Left hindlimb (tissue), 1 donor: Measurements from ENCODE around the gene AJUBA.
"Not testable (repeated sequence)": the region's sequence is repeated elsewhere in the genome, so short reads cannot be mapped to it uniquely, and the experiment has no call there.

Experiments
- DNase-seq: peaks from one replicate; pipeline ENCODE4 v3.0.0-alpha.2; 2018

Gene AJUBA

GRCh38 chr14:23005451-23006187, 23.3 kb upstream of the AJUBA start:
- DNase-seq = no peak

GRCh38 chr14:23004274-23004673, 21.9 kb upstream of the AJUBA start:
- DNase-seq = not testable (repeated sequence)

- DNase-seq = no peak
Measured at GRCh38 chr14:23002592-23002991, 20.2 kb upstream of the AJUBA start.

GRCh38 chr14:23000860-23001259, 18.5 kb upstream of the AJUBA start:
- DNase-seq = no peak

GRCh38 chr14:22998329-22999012, 16.1 kb upstream of the AJUBA start:
- no peak for DNase-seq

GRCh38 chr14:22997676-22998323, 15.4 kb upstream of the AJUBA start:
- no peak for DNase-seq

- no peak for DNase-seq
Measured at GRCh38 chr14:22996768-22997654, 14.7 kb upstream of the AJUBA start.

GRCh38 chr14:22995889-22996625, 13.7 kb upstream of the AJUBA start:
- no peak for DNase-seq

- DNase-seq = no peak
Measured at GRCh38 chr14:22994762-22995275, 12.5 kb upstream of the AJUBA start.

GRCh38 chr14:22993517-22993916, 11.2 kb upstream of the AJUBA start:
- DNase-seq = no peak

- no peak for DNase-seq
Measured at GRCh38 chr14:22991852-22992251, 9.5 kb upstream of the AJUBA start.

GRCh38 chr14:22987291-22987690, 4.9 kb upstream of the AJUBA start:
- no peak for DNase-seq

GRCh38 chr14:22986508-22987054, 4.2 kb upstream of the AJUBA start:
- peak; percentile 88 for DNase-seq

GRCh38 chr14:22985894-22986507, 3.6 kb upstream of the AJUBA start:
- DNase-seq = no peak

GRCh38 chr14:22984959-22985658, 2.8 kb upstream of the AJUBA start:
- no peak for DNase-seq

GRCh38 chr14:22981876-22982476, 375 bp downstream of the AJUBA start:
- no peak for DNase-seq

GRCh38 chr14:22981090-22981875, 1.1 kb downstream of the AJUBA start:
- peak; percentile 55 for DNase-seq

GRCh38 chr14:22980672-22981089, 1.7 kb downstream of the AJUBA start:
- DNase-seq = peak; percentile 75

- DNase-seq = no peak
Measured at GRCh38 chr14:22979748-22980392, 2.5 kb downstream of the AJUBA start.
